Neural cell (in vitro differentiated cells): ENCODE measurements around the gene RILP. TPM values are rescaled to one million over a fixed set of nuclear protein-coding genes. Genes with fewer than 3 reads are reported as not detected.

Experiments used
- H2AFZ ChIP-seq: fragments of 200-600, 300-800 bp; sonication (generic), shearing (Covaris generic); 2 replicates; pipeline ENCODE4 v1.6.0; 2014; ENCODE audit warnings: low read depth, mild to moderate bottlenecking, antibody characterized with exemption, low read length, moderate library complexity
- H3F3A ChIP-seq: fragments of 200-600 bp; shearing (Covaris generic); 2 replicates; pipeline ENCODE4 v1.6.1; 2016; ENCODE audit warnings: mild to moderate bottlenecking, moderate library complexity, mixed read lengths, antibody characterized with exemption, low read length; ENCODE audit not compliant: insufficient read depth, poor library complexity, severe bottlenecking
- H3K27ac ChIP-seq: fragments of 200-600, 300-800 bp; sonication (generic), shearing (Covaris generic); 2 replicates; pipeline ENCODE4 v1.5.1; 2014; ENCODE audit warnings: mild to moderate bottlenecking, low read length, moderate library complexity
- H3K27me3 ChIP-seq: fragments of 300-800, 200-600 bp; sonication (generic), shearing (Covaris generic); 2 replicates; pipeline ENCODE4 v1.6.0; 2014; ENCODE audit warnings: mild to moderate bottlenecking, low read depth, low read length, moderate library complexity; ENCODE audit not compliant: insufficient read depth
- H3K36me3 ChIP-seq: fragments of 300-800, 200-600 bp; sonication (generic), shearing (Covaris generic); 2 replicates; pipeline ENCODE4 v1.5.1; 2014; ENCODE audit warnings: mild to moderate bottlenecking, antibody characterized with exemption, low read length, moderate library complexity; ENCODE audit not compliant: insufficient read depth
- H3K4me2 ChIP-seq: fragments of 300-800, 200-600 bp; sonication (generic), shearing (Covaris generic); 2 replicates; pipeline ENCODE4 v1.6.0; 2014; ENCODE audit warnings: mild to moderate bottlenecking, low read length
- H3K4me3 ChIP-seq: fragments of 300-800, 200-600 bp; sonication (generic), shearing (Covaris generic); 2 replicates; pipeline ENCODE4 v1.5.1; 2014; ENCODE audit warnings: mild to moderate bottlenecking, low read length, moderate library complexity
- H3K79me2 ChIP-seq: fragments of 200-600 bp; shearing (Covaris generic); replicated peaks from 2 replicates; pipeline ENCODE4 v1.6.0; 2014; ENCODE audit warnings: mild to moderate bottlenecking, low read length, moderate library complexity; ENCODE audit not compliant: insufficient read depth
- H3K9ac ChIP-seq: fragments of 300-800, 200-600 bp; sonication (generic), shearing (Covaris generic); 2 replicates; pipeline ENCODE4 v1.6.1; 2016; ENCODE audit warnings: mild to moderate bottlenecking, low read length, mixed read lengths
- H3K9me2 ChIP-seq: fragments of 200-600 bp; shearing (Covaris generic); 2 replicates; pipeline ENCODE4 v1.6.1; 2016; ENCODE audit warnings: mild to moderate bottlenecking, low read length, mixed read lengths; ENCODE audit not compliant: insufficient read depth
- H3K9me3 ChIP-seq: fragments of 200-600, 300-800 bp; sonication (generic), shearing (Covaris generic); 2 replicates; pipeline ENCODE4 v1.6.1; 2016; ENCODE audit warnings: mild to moderate bottlenecking, mixed run types, low read length, moderate library complexity, mixed read lengths
- H4K20me1 ChIP-seq: fragments of 200-600 bp; shearing (Covaris generic); 2 replicates; pipeline ENCODE4 v1.6.1; 2016; ENCODE audit warnings: mild to moderate bottlenecking, mixed run types; ENCODE audit not compliant: insufficient read depth
- CTCF ChIP-seq: fragments of 450-650 bp; IDR thresholded peaks from 2 replicates; pipeline ENCODE4 v1.5.1; 2014; ENCODE audit warnings: antibody characterized with exemption, mild to moderate bottlenecking, moderate library complexity; ENCODE audit not compliant: poor library complexity, severe bottlenecking
- EP300 ChIP-seq: fragments of 450-650 bp; conservative IDR thresholded peaks from 2 replicates; pipeline ENCODE4 v1.6.1; 2014; ENCODE audit warnings: antibody characterized with exemption, mild to moderate bottlenecking, moderate library complexity; ENCODE audit not compliant: poor library complexity, severe bottlenecking
- EZH2 ChIP-seq: fragments of 200-600, 300-800 bp; shearing (Covaris generic), sonication (generic); IDR thresholded peaks from 2 replicates; pipeline ENCODE4 v1.6.1; 2014; ENCODE audit warnings: antibody characterized with exemption, low read length, borderline replicate concordance, mild to moderate bottlenecking; ENCODE audit not compliant: insufficient read depth, poor library complexity, severe bottlenecking
- MXI1 ChIP-seq: fragments of 450-650 bp; conservative IDR thresholded peaks from 2 replicates; pipeline ENCODE4 v1.6.1; 2014; ENCODE audit warnings: antibody characterized with exemption, mild to moderate bottlenecking; ENCODE audit not compliant: poor library complexity, severe bottlenecking
- POLR2AphosphoS5 ChIP-seq: IDR thresholded peaks from 2 replicates; pipeline ENCODE4 v1.6.1; 2012
- RAD21 ChIP-seq: fragments of 450-650 bp; conservative IDR thresholded peaks from 2 replicates; pipeline ENCODE4 v1.6.1; 2014; ENCODE audit warnings: antibody characterized with exemption, mild to moderate bottlenecking, moderate library complexity
- REST ChIP-seq: IDR thresholded peaks from 2 replicates; pipeline ENCODE4 v1.6.1; 2012; ENCODE audit warnings: borderline replicate concordance
- SMC3 ChIP-seq: fragments of 450-650 bp; conservative IDR thresholded peaks from 2 replicates; pipeline ENCODE4 v1.6.1; 2014; ENCODE audit warnings: antibody characterized with exemption, mild to moderate bottlenecking, moderate library complexity; ENCODE audit not compliant: poor library complexity
- TAF1 ChIP-seq: IDR thresholded peaks from 2 replicates; pipeline ENCODE4 v1.6.1; 2012; ENCODE audit warnings: low read depth
- polyA plus RNA-seq: library from polyadenylated mRNA; depleted of rRNA; stranded (reverse); fragments of >200 nt; gene quantifications from 2 replicates; pipeline ENCODE4 v1.2.3, GENCODE V29; 2014

RILP gene
- polyA plus RNA-seq, 1 donor from 2014 or later: 7.5 TPM

DNA sequence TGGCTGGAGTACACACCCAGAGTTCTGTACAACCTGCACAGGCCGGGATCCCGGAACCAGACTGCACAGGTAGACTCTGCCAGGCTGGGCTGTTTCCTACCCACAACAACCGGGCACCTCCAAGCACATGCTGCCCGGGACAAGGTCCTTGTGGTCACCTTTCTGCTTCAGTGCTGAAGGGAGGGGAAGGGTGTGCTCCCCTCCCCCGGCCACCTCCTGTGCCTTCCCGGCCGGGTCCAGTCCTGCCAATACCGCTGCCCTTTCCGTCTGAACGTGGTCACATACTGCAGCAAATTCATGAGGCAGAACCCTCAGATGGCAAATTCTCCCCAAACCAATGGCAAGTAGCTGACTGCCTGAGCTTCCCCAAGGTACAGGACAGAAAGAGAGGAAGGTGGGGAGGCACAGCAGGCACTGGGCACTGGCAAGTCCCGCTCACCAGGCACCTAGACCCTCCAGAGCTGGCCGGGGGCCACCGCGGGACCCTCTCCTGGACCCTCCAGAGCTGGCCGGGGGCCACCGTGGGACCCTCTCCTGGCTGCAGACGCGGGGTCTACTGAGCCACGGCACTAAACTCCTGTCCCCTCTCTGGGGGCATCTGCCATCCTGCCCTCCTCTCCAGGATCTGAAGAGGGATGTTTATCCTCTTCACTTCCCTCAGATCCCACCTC, 43.9 kb downstream of the RILP start:
- peaks cover 10% of the 10 kb centered on the region for H3K36me3 ChIP-seq
- no peak overlapping the region for H3K27ac ChIP-seq
- H3F3A ChIP-seq: no peaks in the 10 kb centered on the region
- H3K4me2 ChIP-seq: no peak overlapping the region
- H4K20me1 ChIP-seq: no peaks in the 10 kb centered on the region
- H3K79me2 ChIP-seq: no peaks in the 10 kb centered on the region
- no peaks in the 10 kb centered on the region for H3K27me3 ChIP-seq
- no peak overlapping the region for H3K9ac ChIP-seq
- H2AFZ ChIP-seq: no peak overlapping the region
- TF ChIP-seq SMC3 (no peak), REST (no peak)
- no peak overlapping the region for H3K4me3 ChIP-seq
- no peaks in the 10 kb centered on the region for H3K9me2 ChIP-seq
- H3K9me3 ChIP-seq: peaks cover 11% of the 10 kb centered on the region

GRCh38 chr17:1604831-1605528, 44.7 kb downstream of the RILP start:
- no peak for TF ChIP-seq RAD21
- TF ChIP-seq REST: no peak
- no peak for TF ChIP-seq CTCF
- no peak for TF ChIP-seq EZH2
- TF ChIP-seq MXI1: no peak
- TF ChIP-seq EP300: no peak
- TF ChIP-seq POLR2AphosphoS5: no peak
- no peak for TF ChIP-seq TAF1
- no peak for TF ChIP-seq SMC3
- H2AFZ ChIP-seq: no peak overlapping the region
- no peaks in the 10 kb centered on the region for H3K79me2 ChIP-seq
- H4K20me1 ChIP-seq: no peaks in the 10 kb centered on the region
- H3F3A ChIP-seq: no peaks in the 10 kb centered on the region
- H3K27me3 ChIP-seq: no peaks in the 10 kb centered on the region
- no peak overlapping the region for H3K4me3 ChIP-seq
- peaks cover 10% of the 10 kb centered on the region for H3K36me3 ChIP-seq
- no peak overlapping the region for H3K9ac ChIP-seq
- peaks cover 11% of the 10 kb centered on the region for H3K9me3 ChIP-seq
- H3K4me2 ChIP-seq: no peak overlapping the region
- no peak overlapping the region for H3K27ac ChIP-seq
- H3K9me2 ChIP-seq: no peaks in the 10 kb centered on the region
